ENCODE data around the gene CDH23. TPM values are rescaled to one million over a fixed set of nuclear protein-coding genes. Genes with fewer than 3 reads are reported as not detected.

The CDH23 gene
- total and polyA plus RNA-seq, 9 of the 15 experiments (the other 6 are each of a cell fraction or from before 2014, with no cell fraction given) = 0.18 to 1.2 (median 0.47) TPM

DNA sequence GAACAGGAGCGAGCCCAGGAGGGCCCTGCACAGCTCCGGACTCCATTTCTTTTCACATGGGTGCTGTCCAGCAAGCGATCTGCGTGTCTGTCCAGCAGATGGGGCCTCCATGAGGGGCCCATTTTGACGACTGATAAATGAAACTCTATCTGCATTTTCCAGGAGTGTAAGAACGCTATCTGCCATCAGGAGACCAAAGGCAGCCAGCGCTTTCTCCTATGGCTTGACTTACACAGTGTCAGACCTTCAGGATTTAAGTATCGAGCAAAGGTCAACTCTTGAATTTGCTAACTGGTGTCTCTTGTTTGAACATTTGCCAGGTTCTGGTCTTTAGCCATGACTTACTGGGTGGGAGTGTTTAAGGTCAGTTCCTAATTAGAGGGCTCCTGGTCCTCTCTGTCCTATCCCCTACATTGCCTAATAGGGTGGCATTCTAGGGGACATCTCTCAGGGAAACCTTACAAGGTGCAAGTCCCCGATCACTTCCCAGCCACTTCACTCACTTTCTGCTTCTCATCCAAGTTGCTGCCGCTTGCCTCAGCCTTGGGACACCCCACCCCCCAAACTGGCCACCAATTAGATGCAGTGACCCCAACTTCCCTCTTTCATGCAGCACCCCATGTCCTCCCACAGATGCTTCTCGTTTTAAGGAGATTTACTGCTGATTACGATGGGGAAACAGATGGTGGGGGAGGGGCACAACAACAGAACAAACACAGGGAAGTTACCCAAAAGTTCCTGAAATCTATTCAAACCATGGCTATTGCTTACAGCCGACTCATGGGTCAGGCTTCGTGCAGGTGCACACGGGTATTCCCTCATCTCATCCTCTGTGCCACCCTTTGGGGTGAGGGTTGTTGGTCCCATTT lies 356.6 kb downstream of the CDH23 start (continued):
- TF ChIP-seq, protein P1, sequence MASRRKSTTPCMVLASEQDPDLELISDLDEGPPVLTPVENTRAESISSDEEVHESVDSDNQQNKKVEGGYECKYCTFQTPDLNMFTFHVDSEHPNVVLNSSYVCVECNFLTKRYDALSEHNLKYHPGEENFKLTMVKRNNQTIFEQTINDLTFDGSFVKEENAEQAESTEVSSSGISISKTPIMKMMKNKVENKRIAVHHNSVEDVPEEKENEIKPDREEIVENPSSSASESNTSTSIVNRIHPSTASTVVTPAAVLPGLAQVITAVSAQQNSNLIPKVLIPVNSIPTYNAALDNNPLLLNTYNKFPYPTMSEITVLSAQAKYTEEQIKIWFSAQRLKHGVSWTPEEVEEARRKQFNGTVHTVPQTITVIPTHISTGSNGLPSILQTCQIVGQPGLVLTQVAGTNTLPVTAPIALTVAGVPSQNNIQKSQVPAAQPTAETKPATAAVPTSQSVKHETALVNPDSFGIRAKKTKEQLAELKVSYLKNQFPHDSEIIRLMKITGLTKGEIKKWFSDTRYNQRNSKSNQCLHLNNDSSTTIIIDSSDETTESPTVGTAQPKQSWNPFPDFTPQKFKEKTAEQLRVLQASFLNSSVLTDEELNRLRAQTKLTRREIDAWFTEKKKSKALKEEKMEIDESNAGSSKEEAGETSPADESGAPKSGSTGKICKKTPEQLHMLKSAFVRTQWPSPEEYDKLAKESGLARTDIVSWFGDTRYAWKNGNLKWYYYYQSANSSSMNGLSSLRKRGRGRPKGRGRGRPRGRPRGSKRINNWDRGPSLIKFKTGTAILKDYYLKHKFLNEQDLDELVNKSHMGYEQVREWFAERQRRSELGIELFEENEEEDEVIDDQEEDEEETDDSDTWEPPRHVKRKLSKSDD (conservative IDR thresholded peaks at IDR 0.05; ENCODE audit: low read length) = no peak
- no peak; the same call in 1 of the 2 replicates for TF ChIP-seq ZFP1 (CRISPR knock-in tag; IDR thresholded peaks at IDR 0.05)
- TF ChIP-seq SMAD3 (CRISPR knock-in tag; conservative IDR thresholded peaks at IDR 0.05) = peak; percentile 78
- TF ChIP-seq GABPB2 (CRISPR knock-in tag; conservative IDR thresholded peaks at IDR 0.05) = no peak
- no peak for TF ChIP-seq THRAP3 (IDR thresholded peaks at IDR 0.05; ENCODE audit: borderline replicate concordance)
- no peak for TF ChIP-seq PRPF4 (IDR thresholded peaks at IDR 0.05; ENCODE audit: insufficient read depth, low read depth, low read length, poor library complexity, severe bottlenecking)
- no peak for TF ChIP-seq SIN3A (IDR thresholded peaks at IDR 0.05; ENCODE audit: borderline replicate concordance in 2 of 2, control insufficient read depth in 1 of 2, low read depth in 2 of 2, low read length in 2 of 2)
- TF ChIP-seq ZNF584 (CRISPR knock-in tag; IDR thresholded peaks at IDR 0.05; ENCODE audit: low read depth) = peak; percentile 98
- peak; percentile 86 for TF ChIP-seq FOXJ2 (tag; IDR thresholded peaks at IDR 0.05)
- TF ChIP-seq CEBPB (tag; IDR thresholded peaks at IDR 0.05) = peak; percentile 90
- TF ChIP-seq ZNF740 (CRISPR knock-in tag; IDR thresholded peaks at IDR 0.05) = peak; percentile 43; the same call in 1 of the 2 replicates
- TF ChIP-seq ZNF740 (tag; IDR thresholded peaks at IDR 0.05) = no peak
- peak; percentile 5; the same call in 1 of the 2 replicates for TF ChIP-seq BCL6 (CRISPR knock-in tag; IDR thresholded peaks at IDR 0.05)
- TF ChIP-seq EP400 (IDR thresholded peaks at IDR 0.05) = peak; percentile 58; the same call in 1 of the 2 replicates
- TF ChIP-seq BRD9 (IDR thresholded peaks at IDR 0.05; ENCODE audit: low read depth, partially characterized antibody) = peak; percentile 62
- TF ChIP-seq KDM1A (IDR thresholded peaks at IDR 0.05) = peak in 1 of 2 experiments; percentile 23; a peak in 1 of 4 replicates
- TF ChIP-seq USF2 (CRISPR knock-in tag; IDR thresholded peaks at IDR 0.05) = no peak
- no peak for TF ChIP-seq ID3 (CRISPR knock-in tag; IDR thresholded peaks at IDR 0.05)
- peak; percentile 56; the same call in 1 of the 2 replicates for TF ChIP-seq ID3 (tag; IDR thresholded peaks at IDR 0.05)
- no peak for TF ChIP-seq STAT5B (CRISPR knock-in tag; IDR thresholded peaks at IDR 0.05)
- peak; percentile 91; the same call in 1 of the 2 replicates for TF ChIP-seq MTA1 (IDR thresholded peaks at IDR 0.05; ENCODE audit: borderline replicate concordance)
- TF ChIP-seq SAP30 (IDR thresholded peaks at IDR 0.05; ENCODE audit: borderline replicate concordance, insufficient read depth, low read depth, low read length, poor library complexity, severe bottlenecking) = no peak
- no peak for TF ChIP-seq ZNF707 (CRISPR knock-in tag; conservative IDR thresholded peaks at IDR 0.05)
